GM21367 (cell line): ENCODE measurements around the gene POLR3E.

Source experiments
- ATAC-seq: cut with Tn5 transposase; IDR thresholded peaks from one replicate; pipeline ENCODE4 v1.9.1; 2021; ENCODE audit not compliant: unreplicated experiment

Gene POLR3E

DNA sequence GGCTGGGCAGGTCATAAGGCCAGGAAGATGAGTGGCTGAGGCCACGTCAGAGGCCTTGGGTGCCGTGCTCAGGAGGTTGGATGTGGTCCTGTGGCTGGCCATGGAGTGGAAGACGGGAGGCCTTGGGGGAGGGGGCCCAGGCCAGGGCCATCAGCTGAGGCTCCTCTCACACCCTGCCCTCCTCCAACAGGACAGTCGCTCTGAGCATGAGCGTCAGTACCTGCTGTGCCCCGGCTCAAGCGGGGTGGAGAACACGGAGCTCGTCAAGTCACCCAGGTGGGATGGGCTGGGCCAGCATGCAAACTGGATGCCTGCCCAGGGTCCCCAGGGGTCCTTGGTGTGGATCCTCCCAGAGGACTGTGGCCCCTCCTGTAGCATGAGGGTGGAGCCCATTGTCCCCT lies 19.2 kb downstream of the POLR3E start:
- ATAC-seq, result no peak

GRCh38 chr16:22317001-22317530 lies 19.9 kb downstream of the POLR3E start:
- no peak for ATAC-seq

DNA sequence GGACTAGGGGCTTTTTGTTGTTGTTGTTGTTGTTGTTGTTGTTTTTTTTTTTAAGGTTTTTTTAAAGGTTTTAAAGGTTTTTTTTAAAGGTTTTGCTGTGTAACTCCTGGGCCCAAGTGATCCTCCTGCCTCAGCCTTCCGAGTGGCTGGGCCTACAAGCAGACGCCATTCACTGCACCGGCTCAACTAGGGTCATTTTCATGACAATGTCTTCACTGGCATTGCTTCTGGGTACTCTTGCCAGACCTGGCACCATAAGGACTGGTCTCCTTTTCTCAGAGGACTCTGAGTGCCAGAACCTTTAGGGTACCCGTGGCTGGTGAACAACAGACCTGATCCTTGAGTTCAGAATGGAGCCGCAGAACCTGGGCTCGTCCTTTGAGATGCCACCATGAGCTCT lies 20.4 kb downstream of the POLR3E start:
- no peak for ATAC-seq

DNA sequence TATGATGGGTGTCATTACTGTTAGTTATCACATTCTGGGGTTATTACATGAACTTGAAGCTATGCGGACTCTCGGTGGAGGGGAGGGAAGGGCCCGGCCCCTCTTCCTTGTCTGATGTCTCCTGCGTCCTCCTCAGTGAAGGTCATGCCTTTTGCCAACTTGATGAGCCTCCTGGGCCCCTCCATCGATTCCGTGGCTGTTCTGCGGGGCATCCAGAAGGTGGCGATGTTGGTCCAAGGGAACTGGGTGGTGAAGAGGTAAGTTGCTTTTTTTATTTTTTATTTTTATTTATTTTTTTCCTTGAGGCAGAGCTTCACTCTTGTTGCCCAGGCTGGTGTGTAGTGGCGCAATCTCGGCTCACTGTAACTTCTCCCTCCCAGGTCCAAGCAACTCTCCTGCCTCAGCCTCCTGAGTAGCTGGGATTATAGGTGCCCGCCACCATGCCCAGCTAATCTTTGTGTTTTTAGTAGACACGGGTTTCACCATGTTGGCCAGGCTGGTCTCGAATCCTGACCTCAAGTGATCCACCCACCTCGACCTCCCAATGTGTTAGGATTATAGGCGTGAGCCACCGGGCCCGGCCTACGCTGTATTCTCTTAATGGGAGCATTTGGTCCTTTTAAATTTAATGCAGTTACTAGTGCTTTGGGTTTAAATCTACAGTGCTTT lies 21.6 kb downstream of the POLR3E start:
- ATAC-seq, result no peak

- no peak for ATAC-seq
These were observed 23.5 kb downstream of the POLR3E start for GRCh38 chr16:22320572-22321339.

- no peak for ATAC-seq
These were observed 24.3 kb downstream of the POLR3E start for GRCh38 chr16:22321340-22322001.

- ATAC-seq, result no peak
These were observed 24.8 kb downstream of the POLR3E start for GRCh38 chr16:22322021-22322471.

DNA sequence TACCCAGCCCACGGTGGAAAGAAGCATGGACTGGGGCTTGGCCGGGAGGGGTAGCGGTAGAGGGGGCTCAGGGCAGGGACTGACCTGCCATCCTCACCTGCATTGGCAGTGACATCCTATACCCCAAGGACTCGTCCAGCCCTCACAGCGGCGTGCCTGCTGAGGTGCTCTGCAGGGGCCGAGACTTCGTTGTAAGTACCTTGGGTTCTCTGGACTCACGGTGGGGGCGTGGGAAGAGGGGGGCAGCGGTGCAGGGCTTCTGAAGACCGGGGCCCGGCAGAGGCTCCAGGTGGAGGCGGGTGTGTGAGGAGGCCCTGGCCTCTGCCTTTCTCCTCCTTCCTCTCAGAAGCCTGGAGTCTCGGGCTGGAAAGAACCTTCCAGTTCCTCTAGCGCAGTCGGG lies 25.5 kb downstream of the POLR3E start:
- ATAC-seq, result no peak

GRCh38 chr16:22323173-22323958 lies 26.2 kb downstream of the POLR3E start:
- ATAC-seq, result no peak

- no peak for ATAC-seq
These were observed 27.0 kb downstream of the POLR3E start for GRCh38 chr16:22323959-22324786.

- ATAC-seq, result no peak
These were observed 27.8 kb downstream of the POLR3E start for GRCh38 chr16:22324787-22325597.

DNA sequence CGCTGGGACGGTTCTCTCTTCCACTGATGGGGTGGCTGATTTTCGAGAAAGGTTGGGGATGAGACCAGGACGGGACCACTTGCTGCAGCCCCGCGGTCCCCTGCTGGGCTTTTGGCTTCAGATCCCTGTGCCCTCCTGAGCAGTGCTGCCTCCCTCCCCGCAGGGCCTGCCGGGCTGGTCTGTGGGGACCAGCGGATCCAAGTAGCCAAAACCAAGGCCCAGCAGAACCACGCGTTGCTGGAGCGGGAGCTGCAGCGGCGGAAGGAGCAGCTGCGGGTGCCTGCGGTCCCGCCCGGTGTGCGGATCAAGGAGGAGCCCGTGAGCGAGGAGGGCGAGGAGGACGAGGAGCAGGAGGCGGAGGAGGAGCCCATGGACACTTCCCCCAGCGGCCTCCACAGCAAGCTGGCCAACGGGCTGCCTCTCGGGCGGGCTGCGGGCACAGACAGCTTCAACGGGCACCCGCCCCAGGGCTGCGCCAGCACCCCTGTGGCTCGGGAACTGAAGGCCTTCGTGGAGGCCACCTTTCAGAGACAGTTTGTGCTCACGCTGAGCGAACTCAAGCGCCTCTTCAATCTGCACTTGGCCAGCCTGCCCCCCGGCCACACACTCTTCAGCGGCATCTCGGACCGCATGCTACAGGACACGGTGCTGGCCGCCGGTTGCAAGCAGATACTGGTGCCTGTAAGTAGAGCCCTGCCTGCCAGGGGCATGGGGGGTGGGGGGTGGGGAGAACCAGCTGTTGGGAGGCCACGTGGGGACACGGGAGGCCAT lies 28.6 kb downstream of the POLR3E start:
- ATAC-seq, result no peak

- no peak for ATAC-seq
These were observed 29.1 kb downstream of the POLR3E start for GRCh38 chr16:22326369-22326652.

DNA sequence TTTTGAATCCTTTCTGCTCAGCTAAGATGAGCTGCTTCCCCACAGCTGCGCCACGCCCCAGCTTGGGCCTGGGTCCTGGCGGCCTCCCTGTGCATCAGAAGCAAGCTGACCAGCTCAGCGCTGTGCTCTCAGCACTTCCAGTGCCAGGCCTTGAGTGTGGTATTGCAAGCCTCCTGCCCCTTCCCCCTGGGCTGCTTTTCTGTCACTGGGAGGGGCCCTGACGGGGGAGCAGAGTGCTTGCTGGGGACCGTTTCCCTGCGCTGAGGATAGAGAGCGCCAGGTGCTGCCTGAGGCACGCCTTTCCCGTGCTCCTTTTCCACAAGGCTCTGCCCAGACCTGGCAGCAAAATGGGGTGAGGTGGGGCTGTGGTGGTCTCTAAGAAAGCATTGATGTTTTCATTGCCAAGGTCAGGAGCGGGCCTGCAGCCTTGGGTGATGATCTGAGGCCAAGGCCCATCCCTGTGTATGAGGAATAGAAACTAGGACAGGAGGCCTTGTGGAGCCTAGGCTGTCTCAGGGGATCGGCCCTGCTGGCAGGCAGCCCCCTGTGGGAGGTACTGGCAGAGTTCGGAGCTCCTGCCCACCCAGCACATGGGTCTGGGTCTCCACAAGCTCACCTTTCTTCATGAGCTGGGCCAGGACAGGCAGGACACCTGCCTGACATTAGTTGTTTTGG lies 29.7 kb downstream of the POLR3E start:
- ATAC-seq, result no peak

DNA sequence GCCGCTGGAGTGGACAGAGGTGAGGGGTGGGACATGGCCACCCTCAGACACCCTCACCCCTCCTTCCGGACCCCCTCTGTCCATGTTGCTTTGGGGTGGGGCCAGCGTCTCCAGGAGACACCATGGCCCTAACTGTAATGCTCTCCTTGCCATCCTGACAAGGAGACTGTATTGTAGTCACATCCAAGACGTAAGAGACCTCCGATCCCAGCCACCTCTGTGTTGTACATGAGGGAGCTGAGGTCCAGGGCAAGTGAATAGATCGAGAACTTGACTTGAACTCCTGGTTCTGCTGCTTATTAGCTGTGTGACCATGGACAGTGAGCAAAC lies 30.2 kb downstream of the POLR3E start:
- ATAC-seq, result no peak

DNA sequence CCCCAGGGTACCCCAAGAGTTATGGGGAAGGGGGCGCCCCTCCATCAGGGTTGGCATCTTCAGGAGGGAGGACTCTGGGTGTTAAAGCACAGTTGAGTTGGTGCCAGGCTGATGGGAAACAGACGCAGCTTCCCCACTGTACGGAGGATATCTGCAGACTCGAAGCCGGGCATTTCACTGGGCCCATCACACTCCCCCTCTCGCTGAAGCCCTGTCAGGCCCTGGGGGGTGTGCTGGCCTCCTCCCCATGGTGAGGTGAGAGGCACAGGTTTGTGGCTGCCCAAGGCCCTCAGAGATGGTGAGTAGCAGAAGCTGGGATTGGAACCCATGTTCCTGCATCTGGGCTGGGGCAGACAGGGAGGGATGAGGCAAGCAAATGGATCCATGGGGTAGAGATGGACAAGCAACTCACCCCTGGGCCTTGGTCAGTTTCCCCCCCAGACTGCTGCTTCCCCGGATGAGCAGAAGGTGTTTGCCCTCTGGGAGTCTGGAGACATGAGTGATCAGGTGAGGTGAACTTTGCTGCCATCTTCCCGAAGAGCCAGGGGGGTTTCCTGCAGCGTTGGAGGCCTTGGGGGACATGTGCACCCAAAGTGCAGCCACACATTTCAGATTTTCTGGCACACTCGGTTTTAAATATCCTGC lies 31.0 kb downstream of the POLR3E start:
- ATAC-seq, result no peak

- no peak for ATAC-seq
These were observed 32.0 kb downstream of the POLR3E start for GRCh38 chr16:22329199-22329695.

DNA sequence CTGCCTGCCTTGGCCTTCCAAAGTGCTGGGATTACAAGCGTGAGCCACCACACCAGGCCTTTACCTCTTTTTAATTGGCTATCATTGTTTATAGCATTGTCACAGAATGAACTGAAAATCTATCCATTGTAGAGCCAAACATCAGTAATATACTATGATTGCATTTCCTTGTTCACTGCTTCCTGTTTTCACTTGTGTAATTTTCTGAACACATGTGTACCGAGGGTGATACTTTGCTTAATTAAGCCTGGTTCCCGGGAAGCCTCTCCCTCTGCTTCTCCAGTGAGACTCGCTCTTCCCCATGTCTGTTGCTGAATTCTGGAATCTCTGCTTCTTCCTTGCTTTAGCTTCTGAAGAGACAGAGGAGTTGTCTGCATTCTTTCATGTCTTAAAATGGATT lies 33.1 kb downstream of the POLR3E start:
- no peak for ATAC-seq
